Measurements from ENCODE around the gene ABLIM1.

ABLIM1 gene

GRCh38 chr10:114678820-114679219, 20.7 kb upstream of the ABLIM1 start:
- no peak overlapping the region for H3K27ac ChIP-seq
- no peak overlapping the region for H3K4me3 ChIP-seq (ENCODE audit: low read depth, low read length)
- H3K36me3 ChIP-seq, result no peaks in the 10 kb centered on the region
- TF ChIP-seq CTCF (IDR thresholded peaks at IDR 0.05; ENCODE audit: low read depth, low read length), result no peak
- no peaks in the 10 kb centered on the region for H3K27me3 ChIP-seq (ENCODE audit: insufficient read depth, low read depth, severe bottlenecking)
- no peak for DNase-seq
- no peaks in the 10 kb centered on the region for H3K9me3 ChIP-seq (ENCODE audit: severe bottlenecking)

- DNase-seq, result no peak
- no peak for TF ChIP-seq CTCF (IDR thresholded peaks at IDR 0.05; ENCODE audit: low read depth, low read length)
- Histone ChIP-seq H3K27me3 (ENCODE audit: insufficient read depth, low read depth, severe bottlenecking) (no peaks in the 10 kb centered on the region), H3K4me3 (ENCODE audit: low read depth, low read length) (no peak overlapping the region), H3K36me3 (no peaks in the 10 kb centered on the region), H3K9me3 (ENCODE audit: severe bottlenecking) (no peaks in the 10 kb centered on the region), H3K27ac (no peak overlapping the region)
Observed at GRCh38 chr10:114678336-114678735, 20.3 kb upstream of the ABLIM1 start.

DNA sequence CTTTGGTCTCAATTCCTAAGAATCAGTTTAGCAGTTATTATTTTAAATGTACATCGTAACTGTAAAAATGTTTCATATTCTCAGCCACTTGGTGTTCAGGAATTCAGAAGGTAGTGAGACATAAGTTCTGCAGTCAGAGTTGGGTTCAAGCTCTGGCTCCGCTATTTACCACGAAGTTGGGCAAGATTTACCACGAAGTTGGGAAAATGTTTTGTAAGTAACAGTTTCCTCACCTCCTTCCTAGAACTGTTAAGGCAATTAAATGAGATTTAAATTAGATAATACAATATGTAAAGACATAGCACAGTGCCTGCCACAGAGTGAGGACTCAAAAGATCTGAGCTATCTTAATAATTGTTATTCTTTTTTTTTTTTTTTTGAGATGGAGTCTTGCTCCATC, 16.3 kb upstream of the ABLIM1 start:
- no peaks in the 10 kb centered on the region for H3K9me3 ChIP-seq (ENCODE audit: severe bottlenecking)
- no peak overlapping the region for H3K4me3 ChIP-seq (ENCODE audit: low read depth, low read length)
- H3K27ac ChIP-seq, result no peak overlapping the region
- TF ChIP-seq CTCF (IDR thresholded peaks at IDR 0.05; ENCODE audit: low read depth, low read length), result no peak
- no peak for DNase-seq
- no peaks in the 10 kb centered on the region for H3K36me3 ChIP-seq
- no peaks in the 10 kb centered on the region for H3K27me3 ChIP-seq (ENCODE audit: insufficient read depth, low read depth, severe bottlenecking)

DNA sequence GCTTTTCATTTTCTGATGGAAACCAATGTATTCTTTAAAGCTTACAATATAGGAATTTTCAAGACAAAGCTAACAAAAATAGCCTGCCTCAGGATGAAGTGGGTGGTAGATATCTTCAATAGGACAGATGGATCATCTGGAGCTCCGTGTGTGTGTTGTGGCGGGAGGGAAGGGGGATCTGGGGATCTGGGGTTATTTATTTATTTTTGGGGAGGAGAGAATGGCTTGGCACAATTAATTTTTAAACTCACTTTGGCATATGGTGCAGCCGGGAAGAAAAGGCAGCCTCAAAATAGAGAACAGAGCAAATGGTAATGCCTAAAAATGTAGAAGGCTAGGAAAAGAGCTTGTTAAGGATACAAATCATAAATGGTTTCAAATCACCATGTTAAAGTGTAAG, 11.6 kb upstream of the ABLIM1 start:
- H3K4me3 ChIP-seq (ENCODE audit: low read depth, low read length), result no peak overlapping the region
- H3K36me3 ChIP-seq, result no peaks in the 10 kb centered on the region
- TF ChIP-seq CTCF (IDR thresholded peaks at IDR 0.05; ENCODE audit: low read depth, low read length), result no peak
- no peak for DNase-seq
- peaks cover 10% of the 10 kb centered on the region for H3K9me3 ChIP-seq (ENCODE audit: severe bottlenecking)
- H3K27me3 ChIP-seq (ENCODE audit: insufficient read depth, low read depth, severe bottlenecking), result no peaks in the 10 kb centered on the region
- H3K27ac ChIP-seq, result peak overlapping the region; percentile 62

DNA sequence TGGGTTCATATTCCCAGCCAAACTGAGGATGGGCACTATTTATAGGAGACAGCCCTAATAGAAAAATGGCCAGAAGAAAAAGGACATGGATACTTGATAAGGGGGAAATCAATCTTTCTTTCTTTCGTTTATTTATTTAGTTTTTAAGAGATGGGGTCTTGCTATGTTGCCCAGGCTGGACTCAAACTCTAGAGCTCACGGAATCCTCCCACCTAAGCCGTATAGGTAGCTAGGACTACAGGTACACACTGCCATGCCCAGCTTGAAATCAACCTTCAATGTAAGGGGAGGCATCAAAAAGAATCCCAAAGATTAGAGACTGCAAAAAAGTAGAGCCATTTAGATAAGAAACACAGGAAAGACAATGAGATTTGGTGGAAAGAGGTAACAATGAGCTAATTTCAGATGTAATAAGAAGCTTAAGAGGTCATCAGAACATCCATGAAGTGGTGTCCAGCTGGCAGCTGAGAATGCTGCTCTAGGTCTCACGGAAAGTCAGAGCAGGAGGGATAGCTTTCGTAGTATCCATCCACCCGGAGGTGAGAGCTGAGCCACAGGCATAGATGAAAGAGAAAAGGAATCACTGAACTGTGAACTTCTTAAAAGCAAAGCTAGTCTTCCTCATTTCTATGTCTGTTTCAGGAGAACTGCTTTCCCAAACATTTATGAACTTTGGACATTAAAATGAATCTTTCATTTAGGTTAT, 10.5 kb upstream of the ABLIM1 start:
- H3K9me3 ChIP-seq (ENCODE audit: severe bottlenecking), result peaks cover 10% of the 10 kb centered on the region
- TF ChIP-seq CTCF (IDR thresholded peaks at IDR 0.05; ENCODE audit: low read depth, low read length), result no peak
- H3K36me3 ChIP-seq, result no peaks in the 10 kb centered on the region
- H3K27me3 ChIP-seq (ENCODE audit: insufficient read depth, low read depth, severe bottlenecking), result no peaks in the 10 kb centered on the region
- peak overlapping the region; percentile 62 for H3K27ac ChIP-seq
- peak; percentile 74 for DNase-seq
- no peak overlapping the region for H3K4me3 ChIP-seq (ENCODE audit: low read depth, low read length)

- DNase-seq, result no peak
- Histone ChIP-seq H3K27ac (no peak overlapping the region), H3K9me3 (ENCODE audit: severe bottlenecking) (peaks cover 10% of the 10 kb centered on the region), H3K36me3 (no peaks in the 10 kb centered on the region), H3K27me3 (ENCODE audit: insufficient read depth, low read depth, severe bottlenecking) (no peaks in the 10 kb centered on the region), H3K4me3 (ENCODE audit: low read depth, low read length) (no peak overlapping the region)
- TF ChIP-seq CTCF (IDR thresholded peaks at IDR 0.05; ENCODE audit: low read depth, low read length), result no peak
Observed at GRCh38 chr10:114665873-114666272, 7.8 kb upstream of the ABLIM1 start.
